Measurements from ENCODE around the gene LRCH4. TPM values are rescaled to one million over a fixed set of nuclear protein-coding genes. Genes with fewer than 3 reads are reported as not detected.

The LRCH4 gene
- 30.1 and 33.6 TPM in 2 replicates for total RNA-seq

GRCh38 chr7:100585511-100586265, at the start of gene LRCH4:
LRCH4 (minus strand) TSS chr7:100586129; CDS start chr7:100586100, 29 bp downstream.

GRCh38 chr7:100611983-100612729, 26.2 kb upstream of the LRCH4 start, which contains the start of gene MOSPD3:
MOSPD3 (plus strand) TSS chr7:100612540; CDS start chr7:100612792, 252 bp downstream.

GRCh38 chr7:100586266-100587025, 517 bp upstream of the LRCH4 start, which contains the start of gene FBXO24:
FBXO24 (plus strand) TSS chr7:100586328; CDS start chr7:100586626, 298 bp downstream.

GRCh38 chr7:100573691-100574361, 12.1 kb downstream of the LRCH4 start, which contains the start of gene SAP25:
SAP25 (minus strand) TSS chr7:100573900; CDS start chr7:100573742, 158 bp downstream.

GRCh38 chr7:100538654-100539435, 47.1 kb downstream of the LRCH4 start, which contains the start of gene AGFG2:
AGFG2 (plus strand) TSS chr7:100539203; CDS start chr7:100539347, 144 bp downstream.

Other genes starting within 250 kb of the LRCH4 start
- gene PILRB, start 228.0 kb downstream of the LRCH4 start, total RNA-seq, result 10.6 and 12.5 TPM in 2 replicates
- gene PILRA, start 212.6 kb downstream of the LRCH4 start, total RNA-seq, result not detected in 2 replicates
- gene ZCWPW1, start 157.4 kb downstream of the LRCH4 start, total RNA-seq, result 0.25 and 0.81 TPM in 2 replicates
- 26.4 and 30.4 TPM in 2 replicates for gene MEPCE, start 156.3 kb downstream of the LRCH4 start, total RNA-seq
- 40.4 and 54.1 TPM in 2 replicates for gene PPP1R35, start 149.6 kb downstream of the LRCH4 start, total RNA-seq
- 0.89 TPM in 1 of 2 replicates, not detected in the other for gene SPACDR, start 121.9 kb downstream of the LRCH4 start, total RNA-seq
- 48.2 and 60.7 TPM in 2 replicates for gene TSC22D4, start 106.9 kb downstream of the LRCH4 start, total RNA-seq
- gene NYAP1, start 102.2 kb downstream of the LRCH4 start, total RNA-seq, result 0.16 and 4.2 TPM in 2 replicates
- gene AGFG2, start 46.9 kb downstream of the LRCH4 start, total RNA-seq, result 11.8 and 20.7 TPM in 2 replicates
- 0.51 and 2.8 TPM in 2 replicates for gene SAP25, start 12.2 kb downstream of the LRCH4 start, total RNA-seq
- gene FBXO24, start 199 bp upstream of the LRCH4 start, total RNA-seq, result 0.33 and 0.89 TPM in 2 replicates
- gene PCOLCE, start 16.2 kb upstream of the LRCH4 start, total RNA-seq, result 15.8 and 58.8 TPM in 2 replicates
- 21.5 and 42.8 TPM in 2 replicates for gene MOSPD3, start 26.4 kb upstream of the LRCH4 start, total RNA-seq
- 0.33 and 0.63 TPM in 2 replicates for gene TFR2, start 55.4 kb upstream of the LRCH4 start, total RNA-seq
- not detected in 2 replicates for gene ACTL6B, start 70.3 kb upstream of the LRCH4 start, total RNA-seq
- gene GNB2, start 87.6 kb upstream of the LRCH4 start, total RNA-seq, result 378 and 380 TPM in 2 replicates
- 9.0 and 15.1 TPM in 2 replicates for gene GIGYF1, start 108.1 kb upstream of the LRCH4 start, total RNA-seq
- 44.2 and 109 TPM in 2 replicates for gene POP7, start 120.0 kb upstream of the LRCH4 start, total RNA-seq
- not detected in 2 replicates for gene EPO, start 134.3 kb upstream of the LRCH4 start, total RNA-seq
- gene ZAN, start 147.5 kb upstream of the LRCH4 start, total RNA-seq, result not detected in 2 replicates
- 52.1 and 61.9 TPM in 2 replicates for gene EPHB4, start 241.4 kb upstream of the LRCH4 start, total RNA-seq

Data from mesangial cell (primary cell).